Trophoblast cell (in vitro differentiated cells and primary cell): Measurements from ENCODE around the gene OSBPL9.
A peak's percentile ranks its signal among the peaks of the same experiment; 100 is the strongest.

Experiments
- DNase-seq, 2 donors: peaks; one replicate each; pipeline ENCODE4 v3.0.0-alpha.2; 2016
- H2AFZ ChIP-seq: 2 replicates; pipeline ENCODE4 v1.6.1; 2013; ENCODE audit warnings: low read length, moderate library complexity, mild to moderate bottlenecking; ENCODE audit not compliant: insufficient read depth, poor library complexity
- H2AK5ac ChIP-seq: 2 replicates; pipeline ENCODE4 v1.6.1; 2013; ENCODE audit warnings: mild to moderate bottlenecking, low read length
- H2BK120ac ChIP-seq: 2 replicates; pipeline ENCODE4 v1.6.1; 2013; ENCODE audit warnings: low read length, mild to moderate bottlenecking, moderate library complexity; ENCODE audit not compliant: insufficient read depth, poor library complexity
- H2BK12ac ChIP-seq: 2 replicates; pipeline ENCODE4 v1.6.1; 2013; ENCODE audit warnings: mild to moderate bottlenecking, low read length, moderate library complexity
- H2BK5ac ChIP-seq: 2 replicates; pipeline ENCODE4 v1.6.1; 2013; ENCODE audit warnings: low read length, low read depth, moderate library complexity, mild to moderate bottlenecking; ENCODE audit not compliant: poor library complexity
- H3K14ac ChIP-seq: 2 replicates; pipeline ENCODE4 v1.6.1; 2013; ENCODE audit warnings: mild to moderate bottlenecking, low read length
- H3K18ac ChIP-seq: 2 replicates; pipeline ENCODE4 v1.6.1; 2013; ENCODE audit warnings: mild to moderate bottlenecking, low read length
- H3K23ac ChIP-seq: 2 replicates; pipeline ENCODE4 v1.6.1; 2013; ENCODE audit warnings: low read length
- H3K27ac ChIP-seq: 2 replicates; pipeline ENCODE4 v1.5.1; 2013; ENCODE audit warnings: low read depth, mild to moderate bottlenecking, inconsistent platforms, low read length, moderate library complexity
- H3K27me3 ChIP-seq: 2 replicates; pipeline ENCODE4 v1.6.1; 2013; ENCODE audit warnings: inconsistent platforms, mild to moderate bottlenecking, low read length, moderate library complexity; ENCODE audit not compliant: insufficient read depth
- H3K36me3 ChIP-seq, 2 experiments: 1 replicate in 1 of 2; 2 replicates in 1 of 2; pipeline ENCODE4 v1.6.1; 2013; ENCODE audit warnings: low read length in 2 of 2, mild to moderate bottlenecking in 2 of 2, moderate library complexity in 1 of 2; ENCODE audit not compliant: insufficient read depth in 2 of 2, control insufficient read depth in 1 of 2
- H3K4ac ChIP-seq: 2 replicates; pipeline ENCODE4 v1.6.1; 2013; ENCODE audit warnings: low read depth, mild to moderate bottlenecking, low read length, moderate library complexity
- H3K4me1 ChIP-seq, 2 experiments: 1 replicate in 1 of 2; 2 replicates in 1 of 2; pipeline ENCODE4 v1.6.1; 2013; ENCODE audit warnings: low read length in 2 of 2, mild to moderate bottlenecking in 2 of 2, moderate library complexity in 1 of 2; ENCODE audit not compliant: insufficient read depth in 2 of 2, control insufficient read depth in 1 of 2
- H3K4me2 ChIP-seq: 2 replicates; pipeline ENCODE4 v1.6.1; 2013; ENCODE audit warnings: inconsistent platforms, mild to moderate bottlenecking, low read length, moderate library complexity
- H3K4me3 ChIP-seq: 2 replicates; pipeline ENCODE4 v1.5.1; 2013; ENCODE audit warnings: mild to moderate bottlenecking, low read depth, low read length, inconsistent platforms
- H3K79me1 ChIP-seq: one replicate; pipeline ENCODE4 v1.6.1; 2013; ENCODE audit warnings: low read length
- H3K79me2 ChIP-seq: 2 replicates; pipeline ENCODE4 v1.6.1; 2013; ENCODE audit warnings: low read length, mild to moderate bottlenecking; ENCODE audit not compliant: control insufficient read depth, insufficient read depth, poor library complexity
- H3K9ac ChIP-seq: 2 replicates; pipeline ENCODE4 v1.6.1; 2013; ENCODE audit warnings: mild to moderate bottlenecking, low read length
- H3K9me3 ChIP-seq: 2 replicates; pipeline ENCODE4 v1.6.1; 2013; ENCODE audit warnings: low read depth, mild to moderate bottlenecking, control low read depth, inconsistent platforms, low read length; ENCODE audit not compliant: insufficient read depth
- H4K12ac ChIP-seq: 2 replicates; pipeline ENCODE4 v1.6.1; 2013; ENCODE audit warnings: low read depth, mild to moderate bottlenecking, low read length, moderate library complexity
- H4K8ac ChIP-seq: 2 replicates; pipeline ENCODE4 v1.6.1; 2013; ENCODE audit warnings: low read depth, mild to moderate bottlenecking, low read length, moderate library complexity
- H4K91ac ChIP-seq: one replicate; pipeline ENCODE4 v1.6.1; 2013; ENCODE audit warnings: low read depth, mild to moderate bottlenecking, low read length, moderate library complexity
- WGBS: extraction: QIAGEN DNeasy Blood & Tissue Kit; methylation state at CpG from one replicate; pipeline ENCODE4 v1.1.7; 2013; ENCODE audit warnings: missing lambda C conversion rate; ENCODE audit not compliant: insufficient read length, insufficient coverage; ENCODE audit errors: extremely low coverage; 5-methylcytosine and 5-hydroxymethylcytosine counted together

The OSBPL9 gene

GRCh38 chr1:51616490-51616889 is 402 bp upstream of the OSBPL9 start:
- Histone ChIP-seq H2AFZ (no peak overlapping the region), H3K14ac (no peak overlapping the region), H4K8ac (no peak overlapping the region), H2AK5ac (no peak overlapping the region), H2BK5ac (no peak overlapping the region), H3K4me3 (no peak overlapping the region), H4K12ac (no peak overlapping the region), H3K23ac (no peak overlapping the region), H3K4me2 (peak overlapping the region; percentile 25), H3K79me2 (peaks cover 12% of the 10 kb centered on the region), H3K18ac (no peak overlapping the region), H2BK120ac (no peak overlapping the region), H3K4ac (no peak overlapping the region), H3K27me3 (no peaks in the 10 kb centered on the region), H2BK12ac (no peak overlapping the region), H3K4me1 (peaks cover 2 to 6% of the 10 kb centered on the region in 2 experiments), H3K79me1 (peaks cover 9% of the 10 kb centered on the region), H3K36me3 (no peaks in the 10 kb centered on the region), H3K9ac (no peak overlapping the region), H3K9me3 (no peaks in the 10 kb centered on the region), H3K27ac (no peak overlapping the region), H4K91ac (no peak overlapping the region)
- DNase-seq, result no peak
- WGBS, result no CpG with 5 or more reads among the region's 4 CpGs

DNA sequence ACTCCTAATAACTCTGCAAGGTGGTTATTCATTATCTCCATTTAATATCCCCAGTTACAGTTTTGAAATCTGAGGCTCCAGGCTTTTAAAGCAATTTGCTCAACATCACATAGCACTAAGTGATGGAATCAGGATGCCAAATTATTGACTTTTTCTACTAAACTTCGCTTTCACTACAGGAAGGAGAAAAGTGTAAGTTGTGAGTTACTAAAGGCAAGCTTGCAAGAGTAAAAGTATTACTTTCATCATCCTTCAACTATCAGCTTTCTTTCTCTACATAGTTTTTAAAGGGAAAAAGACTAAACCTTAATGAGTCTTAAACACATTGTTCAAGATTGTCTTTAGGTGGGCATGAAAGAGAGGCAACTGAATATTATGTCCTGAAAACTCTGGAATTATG is 1.8 kb downstream of the OSBPL9 start:
- Histone ChIP-seq H2BK5ac (no peak overlapping the region), H3K36me3 (no peaks in the 10 kb centered on the region), H3K27ac (no peak overlapping the region), H3K4ac (no peak overlapping the region), H3K4me2 (no peak overlapping the region), H2BK12ac (no peak overlapping the region), H4K91ac (no peak overlapping the region), H3K9me3 (no peaks in the 10 kb centered on the region), H2AFZ (no peak overlapping the region), H3K27me3 (no peaks in the 10 kb centered on the region), H3K9ac (no peak overlapping the region), H3K14ac (no peak overlapping the region), H2AK5ac (no peak overlapping the region), H3K79me2 (peaks cover 12% of the 10 kb centered on the region), H3K4me3 (no peak overlapping the region), H3K4me1 (peaks cover 2 to 11% of the 10 kb centered on the region in 2 experiments), H2BK120ac (no peak overlapping the region), H3K18ac (no peak overlapping the region), H3K23ac (no peak overlapping the region), H4K8ac (no peak overlapping the region), H3K79me1 (peaks cover 13% of the 10 kb centered on the region), H4K12ac (no peak overlapping the region)
- no CpG with 5 or more reads among the region's 1 CpG for WGBS
- DNase-seq, result no peak

- H2AFZ ChIP-seq, result no peak overlapping the region
- no peak for DNase-seq
- peaks cover 2 to 12% of the 10 kb centered on the region in 2 experiments for H3K4me1 ChIP-seq
- H4K91ac ChIP-seq, result peak overlapping the region; percentile 28
- H4K12ac ChIP-seq, result no peak overlapping the region
- no peak overlapping the region for H3K9ac ChIP-seq
- no peak overlapping the region for H3K4me2 ChIP-seq
- H3K4me3 ChIP-seq, result no peak overlapping the region
- WGBS, result no CpG with 5 or more reads among the region's 1 CpG
- peak overlapping the region; percentile 8 for H2BK5ac ChIP-seq
- peaks cover 20% of the 10 kb centered on the region for H3K79me2 ChIP-seq
- H3K23ac ChIP-seq, result no peak overlapping the region
- no peaks in the 10 kb centered on the region for H3K9me3 ChIP-seq
- no peak overlapping the region for H2BK120ac ChIP-seq
- no peak overlapping the region for H2BK12ac ChIP-seq
- H4K8ac ChIP-seq, result no peak overlapping the region
- H3K36me3 ChIP-seq, result peaks cover 0 to under 1% of the 10 kb centered on the region in 2 experiments
- no peak overlapping the region for H3K18ac ChIP-seq
- H3K14ac ChIP-seq, result no peak overlapping the region
- peak overlapping the region; percentile 10 for H3K4ac ChIP-seq
- H2AK5ac ChIP-seq, result no peak overlapping the region
- H3K27ac ChIP-seq, result peak overlapping the region; percentile 50
- peaks cover 15% of the 10 kb centered on the region for H3K79me1 ChIP-seq
- no peaks in the 10 kb centered on the region for H3K27me3 ChIP-seq
These were observed 3.6 kb downstream of the OSBPL9 start for GRCh38 chr1:51620470-51620869.

DNA sequence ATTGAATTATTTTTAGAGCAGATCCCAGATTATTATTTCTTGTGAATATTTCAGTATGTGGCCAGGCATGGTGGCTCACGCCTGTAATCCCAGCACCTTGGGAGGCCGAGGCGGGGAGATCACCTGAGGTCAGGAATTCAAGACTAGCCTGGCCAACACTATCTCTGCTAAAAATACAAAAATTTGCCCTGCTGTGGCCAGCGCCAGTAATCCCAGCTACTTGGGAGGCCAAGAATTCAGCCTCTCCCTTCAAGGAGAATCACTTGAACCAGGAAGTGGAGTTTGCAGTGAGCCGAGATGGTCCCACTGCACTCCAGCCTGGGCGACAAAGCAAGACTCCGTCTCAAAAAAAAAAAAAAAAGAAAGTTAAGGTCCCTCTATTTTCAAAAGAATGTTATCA is 4.3 kb downstream of the OSBPL9 start:
- H3K27me3 ChIP-seq, result no peaks in the 10 kb centered on the region
- no peaks in the 10 kb centered on the region for H3K9me3 ChIP-seq
- no peak overlapping the region for H3K9ac ChIP-seq
- H3K23ac ChIP-seq, result no peak overlapping the region
- peaks cover 2 to 13% of the 10 kb centered on the region in 2 experiments for H3K4me1 ChIP-seq
- H2AFZ ChIP-seq, result no peak overlapping the region
- H2AK5ac ChIP-seq, result no peak overlapping the region
- H4K12ac ChIP-seq, result no peak overlapping the region
- H3K79me2 ChIP-seq, result peaks cover 22% of the 10 kb centered on the region
- no peak overlapping the region for H4K8ac ChIP-seq
- peak overlapping the region; percentile 69 for H3K27ac ChIP-seq
- peak overlapping the region; percentile 69 for H4K91ac ChIP-seq
- H2BK12ac ChIP-seq, result peak overlapping the region; percentile 58
- WGBS, result no CpG with 5 or more reads among the region's 7 CpGs
- no peak overlapping the region for H3K4me3 ChIP-seq
- H2BK120ac ChIP-seq, result no peak overlapping the region
- peaks cover 0 to 2% of the 10 kb centered on the region in 2 experiments for H3K36me3 ChIP-seq
- peaks cover 15% of the 10 kb centered on the region for H3K79me1 ChIP-seq
- peak overlapping the region; percentile 31 for H3K4me2 ChIP-seq
- DNase-seq, result peak; percentile 89 to 93
- peak overlapping the region; percentile 42 for H2BK5ac ChIP-seq
- peak overlapping the region; percentile 56 for H3K4ac ChIP-seq
- no peak overlapping the region for H3K14ac ChIP-seq
- no peak overlapping the region for H3K18ac ChIP-seq
